K562 (cell line): ENCODE results near the gene CTSZ. TPM values are rescaled to one million over a fixed set of nuclear protein-coding genes. Genes with fewer than 3 reads are reported as not detected.
A peak's percentile ranks its signal among the peaks of the same experiment; 100 is the strongest.

Source experiments
- CHD4 ChIP-seq: fragments of 200-600 bp; sonication (generic); IDR thresholded peaks from 3 replicates; pipeline ENCODE4 v1.6.1; 2012; ENCODE audit warnings: low read depth, mild to moderate bottlenecking, mixed read lengths, low read length, inconsistent platforms; ENCODE audit not compliant: insufficient read depth, insufficient replicate concordance, poor library complexity, severe bottlenecking
- CXXC5 ChIP-seq: fragments of 250-450 bp; sonication (Bioruptor Pico); IDR thresholded peaks from 2 replicates; pipeline ENCODE4 v1.8.0; 2022; ENCODE audit warnings: inconsistent platforms, mild to moderate bottlenecking, moderate library complexity
- HSF4 ChIP-seq: fragments of 250-450 bp; sonication (Bioruptor Pico); IDR thresholded peaks from 2 replicates; pipeline ENCODE4 v2.1.2; 2022; ENCODE audit warnings: mild to moderate bottlenecking, moderate library complexity, borderline replicate concordance
- MAFK ChIP-seq: IDR thresholded peaks from 2 replicates; pipeline ENCODE4 v1.6.1; 2011; ENCODE audit warnings: low read length, improper control_type of control experiment
- NEUROD1 ChIP-seq: fragments of 150-350 bp; IDR thresholded peaks from 2 replicates; pipeline ENCODE4 v1.6.1; 2014; ENCODE audit warnings: borderline replicate concordance, low read length, low read depth; ENCODE audit not compliant: partially characterized antibody
- NFE2 ChIP-seq: IDR thresholded peaks from 2 replicates; pipeline ENCODE4 v1.6.1; 2014; ENCODE audit warnings: antibody characterized with exemption, low read depth
- RB1 ChIP-seq: fragments of 450-650 bp; IDR thresholded peaks from 2 replicates; pipeline ENCODE4 v1.6.1; 2017; ENCODE audit warnings: low read depth, mild to moderate bottlenecking
- TAL1 ChIP-seq: fragments of 450-650 bp; IDR thresholded peaks from 2 replicates; pipeline ENCODE4 v1.6.1; 2016; ENCODE audit warnings: mild to moderate bottlenecking
- ZNF589 ChIP-seq: fragments of 200-800 bp; sonication (Bioruptor generic); IDR thresholded peaks from 2 replicates; pipeline ENCODE4 v1.6.1; 2016; ENCODE audit warnings: low read depth, missing genetic modification characterization, missing compliant biosample characterization
- polyA plus RNA-seq, 8 experiments: library from polyadenylated mRNA; depleted of rRNA in 4 of 8; stranded (reverse) in 5 of 8; unstranded in 3 of 8; fragments of >200 nt; fragmentation: Nextera tagmentation in 2 of 8; fragmentation: Illumina TruSeq in 1 of 8; extraction: Ambion mirVana in 2 of 8; extraction: Trizol in 1 of 8; gene quantifications; 2 replicates each; pipeline versions ENCODE4 v1.2.1 to v1.2.3, GENCODE V29; 2011 to 2014; ENCODE audit warnings: inconsistent platforms in 1 of 8, missing spikeins in 1 of 8
- total RNA-seq, 7 experiments: library from RNA; depleted of rRNA in 6 of 7; stranded (reverse); fragments of >200 nt in 6 of 7; fragmentation: Illumina TruSeq in 2 of 7; extraction: Trizol in 2 of 7; gene quantifications; 2 replicates each; pipeline versions ENCODE4 v1.2.1 to v1.2.3, GENCODE V29; 2011 to 2021; ENCODE audit warnings: low replicate concordance in 1 of 7
- TF ChIP-seq, protein P1 (sequence below), 2 experiments: fragments of 150-350 bp in 1 of 2; IDR thresholded peaks; 2 replicates each; pipeline ENCODE4 v1.6.1; 2012 to 2016; ENCODE audit warnings: low read depth in 2 of 2, low read length in 2 of 2, mild to moderate bottlenecking in 1 of 2, moderate library complexity in 1 of 2
- TF ChIP-seq, protein P2 (sequence below): fragments of 250-450 bp; sonication (Bioruptor Pico); IDR thresholded peaks from 2 replicates; pipeline ENCODE4 v1.9.0; 2021; ENCODE audit warnings: mild to moderate bottlenecking, inconsistent platforms
- TF ChIP-seq, protein P3 (sequence below): fragments of 250-450 bp; sonication (Bioruptor Pico); IDR thresholded peaks from 2 replicates; pipeline ENCODE4 v1.5.0; 2020; ENCODE audit warnings: mild to moderate bottlenecking
- TF ChIP-seq, protein P4 (sequence below): fragments of 450-650 bp; IDR thresholded peaks from 2 replicates; pipeline ENCODE4 v1.6.1; 2014; ENCODE audit warnings: low read depth, mild to moderate bottlenecking, moderate library complexity, borderline replicate concordance
- TF ChIP-seq, protein P5 (sequence below), 2 experiments: IDR thresholded peaks; 2 replicates each; pipeline ENCODE4 v1.6.1; 2011; ENCODE audit warnings: borderline replicate concordance in 1 of 2, control low read depth in 1 of 2, low read depth in 1 of 2, low read length in 1 of 2, mild to moderate bottlenecking in 1 of 2, mixed read lengths in 1 of 2, moderate library complexity in 1 of 2; ENCODE audit not compliant: insufficient read depth in 1 of 2, insufficient read length in 1 of 2, poor library complexity in 1 of 2, severe bottlenecking in 1 of 2; ENCODE audit errors: extremely low read depth in 1 of 2

Gene CTSZ
- total and polyA plus RNA-seq, 9 of the 15 experiments (the other 6 are each of a cell fraction or from before 2014, with no cell fraction given): 1.6 to 143 (median 82.8) TPM

DNA sequence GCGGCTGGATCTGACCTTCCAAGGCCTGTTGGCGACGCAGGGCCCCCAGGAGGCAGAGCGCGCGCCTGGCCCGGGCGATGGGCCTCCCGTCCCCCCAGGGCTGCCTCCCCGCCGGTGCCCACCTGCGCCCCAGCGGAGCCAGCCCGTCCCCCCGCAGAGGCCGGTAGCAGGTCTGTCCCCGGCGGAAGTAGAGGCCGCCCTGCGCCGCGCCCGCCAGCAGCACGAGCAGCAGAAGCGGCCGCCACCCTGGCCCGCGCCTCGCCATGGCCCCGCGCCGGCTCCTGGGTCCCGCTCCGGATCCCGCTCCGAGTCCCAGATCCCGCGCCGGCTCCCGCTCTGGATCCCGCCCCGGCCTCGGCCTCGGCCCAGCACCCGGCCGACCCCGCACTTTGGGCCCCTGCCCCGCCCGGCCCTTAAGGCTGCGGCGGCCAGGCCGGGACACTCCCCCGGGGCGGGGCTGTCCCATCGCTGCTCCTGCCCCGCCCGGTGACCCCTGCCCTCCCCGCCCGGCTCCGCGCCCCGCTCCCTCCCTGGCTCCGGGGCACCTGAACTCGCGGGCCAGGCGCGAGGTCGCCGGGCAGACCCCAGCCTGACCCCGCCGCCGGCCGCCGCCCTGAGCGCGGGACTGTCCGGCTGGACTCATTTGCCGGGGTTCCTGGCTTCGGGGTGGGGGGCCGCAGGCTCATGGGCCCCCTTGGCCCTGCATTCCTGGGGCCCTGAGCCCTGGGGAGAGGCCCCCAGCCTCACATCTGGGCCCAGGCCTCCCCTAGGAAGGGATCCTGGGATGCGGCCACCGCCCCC is at the start of gene CTSZ (continued):
- TF ChIP-seq, protein P1, sequence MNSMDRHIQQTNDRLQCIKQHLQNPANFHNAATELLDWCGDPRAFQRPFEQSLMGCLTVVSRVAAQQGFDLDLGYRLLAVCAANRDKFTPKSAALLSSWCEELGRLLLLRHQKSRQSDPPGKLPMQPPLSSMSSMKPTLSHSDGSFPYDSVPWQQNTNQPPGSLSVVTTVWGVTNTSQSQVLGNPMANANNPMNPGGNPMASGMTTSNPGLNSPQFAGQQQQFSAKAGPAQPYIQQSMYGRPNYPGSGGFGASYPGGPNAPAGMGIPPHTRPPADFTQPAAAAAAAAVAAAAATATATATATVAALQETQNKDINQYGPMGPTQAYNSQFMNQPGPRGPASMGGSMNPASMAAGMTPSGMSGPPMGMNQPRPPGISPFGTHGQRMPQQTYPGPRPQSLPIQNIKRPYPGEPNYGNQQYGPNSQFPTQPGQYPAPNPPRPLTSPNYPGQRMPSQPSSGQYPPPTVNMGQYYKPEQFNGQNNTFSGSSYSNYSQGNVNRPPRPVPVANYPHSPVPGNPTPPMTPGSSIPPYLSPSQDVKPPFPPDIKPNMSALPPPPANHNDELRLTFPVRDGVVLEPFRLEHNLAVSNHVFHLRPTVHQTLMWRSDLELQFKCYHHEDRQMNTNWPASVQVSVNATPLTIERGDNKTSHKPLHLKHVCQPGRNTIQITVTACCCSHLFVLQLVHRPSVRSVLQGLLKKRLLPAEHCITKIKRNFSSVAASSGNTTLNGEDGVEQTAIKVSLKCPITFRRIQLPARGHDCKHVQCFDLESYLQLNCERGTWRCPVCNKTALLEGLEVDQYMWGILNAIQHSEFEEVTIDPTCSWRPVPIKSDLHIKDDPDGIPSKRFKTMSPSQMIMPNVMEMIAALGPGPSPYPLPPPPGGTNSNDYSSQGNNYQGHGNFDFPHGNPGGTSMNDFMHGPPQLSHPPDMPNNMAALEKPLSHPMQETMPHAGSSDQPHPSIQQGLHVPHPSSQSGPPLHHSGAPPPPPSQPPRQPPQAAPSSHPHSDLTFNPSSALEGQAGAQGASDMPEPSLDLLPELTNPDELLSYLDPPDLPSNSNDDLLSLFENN (IDR thresholded peaks at IDR 0.05; ENCODE audit: low read depth in 2 of 2, low read length in 2 of 2): no peak
- no peak for TF ChIP-seq ZNF589
- TF ChIP-seq, protein P2, sequence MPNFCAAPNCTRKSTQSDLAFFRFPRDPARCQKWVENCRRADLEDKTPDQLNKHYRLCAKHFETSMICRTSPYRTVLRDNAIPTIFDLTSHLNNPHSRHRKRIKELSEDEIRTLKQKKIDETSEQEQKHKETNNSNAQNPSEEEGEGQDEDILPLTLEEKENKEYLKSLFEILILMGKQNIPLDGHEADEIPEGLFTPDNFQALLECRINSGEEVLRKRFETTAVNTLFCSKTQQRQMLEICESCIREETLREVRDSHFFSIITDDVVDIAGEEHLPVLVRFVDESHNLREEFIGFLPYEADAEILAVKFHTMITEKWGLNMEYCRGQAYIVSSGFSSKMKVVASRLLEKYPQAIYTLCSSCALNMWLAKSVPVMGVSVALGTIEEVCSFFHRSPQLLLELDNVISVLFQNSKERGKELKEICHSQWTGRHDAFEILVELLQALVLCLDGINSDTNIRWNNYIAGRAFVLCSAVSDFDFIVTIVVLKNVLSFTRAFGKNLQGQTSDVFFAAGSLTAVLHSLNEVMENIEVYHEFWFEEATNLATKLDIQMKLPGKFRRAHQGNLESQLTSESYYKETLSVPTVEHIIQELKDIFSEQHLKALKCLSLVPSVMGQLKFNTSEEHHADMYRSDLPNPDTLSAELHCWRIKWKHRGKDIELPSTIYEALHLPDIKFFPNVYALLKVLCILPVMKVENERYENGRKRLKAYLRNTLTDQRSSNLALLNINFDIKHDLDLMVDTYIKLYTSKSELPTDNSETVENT (CRISPR knock-in tag): 0 out of 2 replicates have a peak, but pooled peaks have one; percentile 39
- TF ChIP-seq MAFK: no peak
- TF ChIP-seq, protein P3, sequence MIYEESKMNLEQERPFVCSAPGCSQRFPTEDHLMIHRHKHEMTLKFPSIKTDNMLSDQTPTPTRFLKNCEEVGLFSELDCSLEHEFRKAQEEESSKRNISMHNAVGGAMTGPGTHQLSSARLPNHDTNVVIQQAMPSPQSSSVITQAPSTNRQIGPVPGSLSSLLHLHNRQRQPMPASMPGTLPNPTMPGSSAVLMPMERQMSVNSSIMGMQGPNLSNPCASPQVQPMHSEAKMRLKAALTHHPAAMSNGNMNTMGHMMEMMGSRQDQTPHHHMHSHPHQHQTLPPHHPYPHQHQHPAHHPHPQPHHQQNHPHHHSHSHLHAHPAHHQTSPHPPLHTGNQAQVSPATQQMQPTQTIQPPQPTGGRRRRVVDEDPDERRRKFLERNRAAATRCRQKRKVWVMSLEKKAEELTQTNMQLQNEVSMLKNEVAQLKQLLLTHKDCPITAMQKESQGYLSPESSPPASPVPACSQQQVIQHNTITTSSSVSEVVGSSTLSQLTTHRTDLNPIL (CRISPR knock-in tag): no peak
- TF ChIP-seq HSF4 (CRISPR knock-in tag): no peak
- TF ChIP-seq TAL1: no peak
- no peak for TF ChIP-seq NFE2
- TF ChIP-seq, protein P4, sequence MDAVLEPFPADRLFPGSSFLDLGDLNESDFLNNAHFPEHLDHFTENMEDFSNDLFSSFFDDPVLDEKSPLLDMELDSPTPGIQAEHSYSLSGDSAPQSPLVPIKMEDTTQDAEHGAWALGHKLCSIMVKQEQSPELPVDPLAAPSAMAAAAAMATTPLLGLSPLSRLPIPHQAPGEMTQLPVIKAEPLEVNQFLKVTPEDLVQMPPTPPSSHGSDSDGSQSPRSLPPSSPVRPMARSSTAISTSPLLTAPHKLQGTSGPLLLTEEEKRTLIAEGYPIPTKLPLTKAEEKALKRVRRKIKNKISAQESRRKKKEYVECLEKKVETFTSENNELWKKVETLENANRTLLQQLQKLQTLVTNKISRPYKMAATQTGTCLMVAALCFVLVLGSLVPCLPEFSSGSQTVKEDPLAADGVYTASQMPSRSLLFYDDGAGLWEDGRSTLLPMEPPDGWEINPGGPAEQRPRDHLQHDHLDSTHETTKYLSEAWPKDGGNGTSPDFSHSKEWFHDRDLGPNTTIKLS: peak; percentile 96; the same call in 1 of the 2 replicates
- peak; percentile 49; the same call in 1 of the 2 replicates for TF ChIP-seq RB1
- TF ChIP-seq CXXC5 (CRISPR knock-in tag): peak; percentile 59
- peak; percentile 46 for TF ChIP-seq CHD4
- peak; percentile 25 for TF ChIP-seq NEUROD1
- TF ChIP-seq, protein P5, sequence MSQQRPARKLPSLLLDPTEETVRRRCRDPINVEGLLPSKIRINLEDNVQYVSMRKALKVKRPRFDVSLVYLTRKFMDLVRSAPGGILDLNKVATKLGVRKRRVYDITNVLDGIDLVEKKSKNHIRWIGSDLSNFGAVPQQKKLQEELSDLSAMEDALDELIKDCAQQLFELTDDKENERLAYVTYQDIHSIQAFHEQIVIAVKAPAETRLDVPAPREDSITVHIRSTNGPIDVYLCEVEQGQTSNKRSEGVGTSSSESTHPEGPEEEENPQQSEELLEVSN (IDR thresholded peaks at IDR 0.05; ENCODE audit: borderline replicate concordance in 1 of 2, extremely low read depth in 1 of 2, insufficient read depth in 1 of 2, insufficient read length in 1 of 2, low read depth in 1 of 2, low read length in 1 of 2, poor library complexity in 1 of 2, severe bottlenecking in 1 of 2): peak; percentile 13 to 74
